WTC11 (cell line): Measurements from ENCODE around the gene GOLGA2. TPM values are rescaled to one million over a fixed set of nuclear protein-coding genes. Genes with fewer than 3 reads are reported as not detected.

Source experiments
- ATAC-seq: fragments of 200-7000 bp; cut with Tn5 transposase; 2 replicates; pipeline ENCODE4 v1.10.0; 2021; ENCODE audit warnings: mild to moderate bottlenecking, moderate library complexity
- CTCF ChIA-PET: fragments of 300-600 bp; sonication (Branson Sonifier 250); formaldehyde crosslinking; loops from one replicate; lab custom pipeline; 2021; ENCODE audit warnings: antibody characterized with exemption; lab: Charles Lee
- POLR2A ChIA-PET: fragments of 350-600 bp; sonication (Branson Sonifier 250); formaldehyde crosslinking; loops from one replicate; lab custom pipeline; 2021; ENCODE audit warnings: antibody characterized with exemption; lab: Charles Lee
- DNase-seq: peaks from one replicate; pipeline ENCODE4 v3.0.0; 2021; ENCODE audit warnings: low spot score
- H3K27ac Mint-ChIP-seq: 2 replicates; pipeline ENCODE4 v1.8.0; 2021; ENCODE audit warnings: mixed read lengths
- H3K27me3 Mint-ChIP-seq: 2 replicates; pipeline ENCODE4 v1.8.0; 2021; ENCODE audit warnings: low read depth, mild to moderate bottlenecking, moderate library complexity, mixed read lengths
- H3K36me3 Mint-ChIP-seq: 2 replicates; pipeline ENCODE4 v1.8.0; 2021; ENCODE audit warnings: mixed read lengths
- H3K4me1 Mint-ChIP-seq: 2 replicates; pipeline ENCODE4 v1.8.0; 2022; ENCODE audit warnings: mixed read lengths
- H3K4me3 Mint-ChIP-seq: 2 replicates; pipeline ENCODE4 v1.8.0; 2021; ENCODE audit warnings: mild to moderate bottlenecking, moderate library complexity, mixed read lengths
- H3K9me3 Mint-ChIP-seq: 2 replicates; pipeline ENCODE4 v1.8.0; 2021; ENCODE audit warnings: mixed read lengths
- E2F1 ChIP-seq: sonication (generic); formaldehyde crosslinking; IDR thresholded peaks from 2 replicates; pipeline ENCODE4 v1.8.0; 2022; ENCODE audit warnings: mild to moderate bottlenecking, missing genetic modification reagents
- EMX1 ChIP-seq: fragments of 250-450 bp; sonication (Bioruptor Pico); IDR thresholded peaks from 2 replicates; pipeline ENCODE4 v1.8.0; 2021; ENCODE audit warnings: mild to moderate bottlenecking
- ERG ChIP-seq: fragments of 250-450 bp; sonication (Bioruptor Pico); IDR thresholded peaks from 2 replicates; pipeline ENCODE4 v1.8.0; 2021; ENCODE audit warnings: mild to moderate bottlenecking
- JAZF1 ChIP-seq: fragments of 250-450 bp; sonication (Bioruptor Pico); IDR thresholded peaks from 2 replicates; pipeline ENCODE4 v1.9.0; 2021; ENCODE audit warnings: moderate library complexity, mild to moderate bottlenecking, inconsistent platforms
- MXD4 ChIP-seq: fragments of 250-450 bp; sonication (Bioruptor Pico); IDR thresholded peaks from 2 replicates; pipeline ENCODE4 v1.8.0; 2021; ENCODE audit warnings: mild to moderate bottlenecking, moderate library complexity, borderline replicate concordance
- NFATC4 ChIP-seq: fragments of 250-450 bp; sonication (Bioruptor Pico); IDR thresholded peaks from 2 replicates; pipeline ENCODE4 v1.9.0; 2021; ENCODE audit warnings: mild to moderate bottlenecking
- NFE2L1 ChIP-seq: sonication (generic); formaldehyde crosslinking; IDR thresholded peaks from 2 replicates; pipeline ENCODE4 v1.8.1; 2023; ENCODE audit warnings: missing genetic modification reagents
- NR3C1 ChIP-seq: sonication (generic); formaldehyde crosslinking; conservative IDR thresholded peaks from 2 replicates; pipeline ENCODE4 v1.8.1; 2023; ENCODE audit warnings: low read depth, mild to moderate bottlenecking, missing genetic modification reagents
- PRRX2 ChIP-seq: fragments of 250-450 bp; sonication (Bioruptor Pico); IDR thresholded peaks from 2 replicates; pipeline ENCODE4 v1.8.0; 2021; ENCODE audit warnings: mild to moderate bottlenecking
- STAT6 ChIP-seq: sonication (generic); formaldehyde crosslinking; conservative IDR thresholded peaks from 2 replicates; pipeline ENCODE4 v1.8.1; 2023; ENCODE audit warnings: mild to moderate bottlenecking, low read depth, missing genetic modification reagents, moderate library complexity
- TEAD4 ChIP-seq: sonication (generic); formaldehyde crosslinking; IDR thresholded peaks from 2 replicates; pipeline ENCODE4 v1.8.0; 2022; ENCODE audit warnings: mild to moderate bottlenecking, missing genetic modification reagents
- ZBTB21 ChIP-seq: sonication (generic); formaldehyde crosslinking; IDR thresholded peaks from 2 replicates; pipeline ENCODE4 v1.8.1; 2023; ENCODE audit warnings: mild to moderate bottlenecking, missing genetic modification reagents, borderline replicate concordance
- ZNF317 ChIP-seq: sonication (generic); formaldehyde crosslinking; IDR thresholded peaks from 2 replicates; pipeline ENCODE4 v1.8.1; 2023; ENCODE audit warnings: low read depth, mild to moderate bottlenecking, moderate library complexity, missing genetic modification reagents, borderline replicate concordance
- ZNF416 ChIP-seq: fragments of 250-450 bp; sonication (Bioruptor Pico); IDR thresholded peaks from 2 replicates; pipeline ENCODE4 v1.9.0; 2021; ENCODE audit warnings: mild to moderate bottlenecking, inconsistent platforms
- total RNA-seq: library from RNA; stranded (reverse); gene quantifications from 3 replicates; pipeline ENCODE4 v1.2.3, GENCODE V29; 2021
- TF ChIP-seq, protein P1 (sequence below): sonication (generic); formaldehyde crosslinking; IDR thresholded peaks from 2 replicates; pipeline ENCODE4 v1.8.0; 2023; ENCODE audit warnings: mild to moderate bottlenecking, missing genetic modification reagents
- TF ChIP-seq, protein P2 (sequence below): sonication (generic); formaldehyde crosslinking; IDR thresholded peaks from 2 replicates; pipeline ENCODE4 v1.8.1; 2022; ENCODE audit warnings: low read depth, missing genetic modification reagents, borderline replicate concordance
- TF ChIP-seq, protein P3 (sequence below): sonication (generic); formaldehyde crosslinking; IDR thresholded peaks from 2 replicates; pipeline ENCODE4 v1.8.1; 2022; ENCODE audit warnings: mild to moderate bottlenecking, moderate library complexity, missing genetic modification reagents
- TF ChIP-seq, protein P4 (sequence below): fragments of 250-450 bp; sonication (Bioruptor Pico); IDR thresholded peaks from 2 replicates; pipeline ENCODE4 v1.9.0; 2021; ENCODE audit warnings: mild to moderate bottlenecking

Gene GOLGA2
- total RNA-seq, 1 experiment from 2014 or later = 66.3 TPM

GRCh38 chr9:128286440-128286839 is 10.6 kb upstream of the GOLGA2 start:
- TF ChIP-seq STAT6 (CRISPR knock-in tag) (no peak), ERG (CRISPR knock-in tag) (no peak), MXD4 (CRISPR knock-in tag) (no peak), ZNF416 (CRISPR knock-in tag) (no peak), PRRX2 (CRISPR knock-in tag) (no peak), EMX1 (no peak), JAZF1 (CRISPR knock-in tag) (no peak), NFE2L1 (CRISPR knock-in tag) (no peak), NFATC4 (CRISPR knock-in tag) (no peak), ZBTB21 (CRISPR knock-in tag) (no peak), ZNF317 (CRISPR knock-in tag) (no peak), TEAD4 (no peak), NR3C1 (CRISPR knock-in tag) (no peak), E2F1 (CRISPR knock-in tag) (no peak)
- TF ChIP-seq, protein P1, sequence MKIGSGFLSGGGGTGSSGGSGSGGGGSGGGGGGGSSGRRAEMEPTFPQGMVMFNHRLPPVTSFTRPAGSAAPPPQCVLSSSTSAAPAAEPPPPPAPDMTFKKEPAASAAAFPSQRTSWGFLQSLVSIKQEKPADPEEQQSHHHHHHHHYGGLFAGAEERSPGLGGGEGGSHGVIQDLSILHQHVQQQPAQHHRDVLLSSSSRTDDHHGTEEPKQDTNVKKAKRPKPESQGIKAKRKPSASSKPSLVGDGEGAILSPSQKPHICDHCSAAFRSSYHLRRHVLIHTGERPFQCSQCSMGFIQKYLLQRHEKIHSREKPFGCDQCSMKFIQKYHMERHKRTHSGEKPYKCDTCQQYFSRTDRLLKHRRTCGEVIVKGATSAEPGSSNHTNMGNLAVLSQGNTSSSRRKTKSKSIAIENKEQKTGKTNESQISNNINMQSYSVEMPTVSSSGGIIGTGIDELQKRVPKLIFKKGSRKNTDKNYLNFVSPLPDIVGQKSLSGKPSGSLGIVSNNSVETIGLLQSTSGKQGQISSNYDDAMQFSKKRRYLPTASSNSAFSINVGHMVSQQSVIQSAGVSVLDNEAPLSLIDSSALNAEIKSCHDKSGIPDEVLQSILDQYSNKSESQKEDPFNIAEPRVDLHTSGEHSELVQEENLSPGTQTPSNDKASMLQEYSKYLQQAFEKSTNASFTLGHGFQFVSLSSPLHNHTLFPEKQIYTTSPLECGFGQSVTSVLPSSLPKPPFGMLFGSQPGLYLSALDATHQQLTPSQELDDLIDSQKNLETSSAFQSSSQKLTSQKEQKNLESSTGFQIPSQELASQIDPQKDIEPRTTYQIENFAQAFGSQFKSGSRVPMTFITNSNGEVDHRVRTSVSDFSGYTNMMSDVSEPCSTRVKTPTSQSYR = no peak
- TF ChIP-seq, protein P2, sequence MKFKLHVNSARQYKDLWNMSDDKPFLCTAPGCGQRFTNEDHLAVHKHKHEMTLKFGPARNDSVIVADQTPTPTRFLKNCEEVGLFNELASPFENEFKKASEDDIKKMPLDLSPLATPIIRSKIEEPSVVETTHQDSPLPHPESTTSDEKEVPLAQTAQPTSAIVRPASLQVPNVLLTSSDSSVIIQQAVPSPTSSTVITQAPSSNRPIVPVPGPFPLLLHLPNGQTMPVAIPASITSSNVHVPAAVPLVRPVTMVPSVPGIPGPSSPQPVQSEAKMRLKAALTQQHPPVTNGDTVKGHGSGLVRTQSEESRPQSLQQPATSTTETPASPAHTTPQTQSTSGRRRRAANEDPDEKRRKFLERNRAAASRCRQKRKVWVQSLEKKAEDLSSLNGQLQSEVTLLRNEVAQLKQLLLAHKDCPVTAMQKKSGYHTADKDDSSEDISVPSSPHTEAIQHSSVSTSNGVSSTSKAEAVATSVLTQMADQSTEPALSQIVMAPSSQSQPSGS (CRISPR knock-in tag) = no peak
- TF ChIP-seq, protein P3, sequence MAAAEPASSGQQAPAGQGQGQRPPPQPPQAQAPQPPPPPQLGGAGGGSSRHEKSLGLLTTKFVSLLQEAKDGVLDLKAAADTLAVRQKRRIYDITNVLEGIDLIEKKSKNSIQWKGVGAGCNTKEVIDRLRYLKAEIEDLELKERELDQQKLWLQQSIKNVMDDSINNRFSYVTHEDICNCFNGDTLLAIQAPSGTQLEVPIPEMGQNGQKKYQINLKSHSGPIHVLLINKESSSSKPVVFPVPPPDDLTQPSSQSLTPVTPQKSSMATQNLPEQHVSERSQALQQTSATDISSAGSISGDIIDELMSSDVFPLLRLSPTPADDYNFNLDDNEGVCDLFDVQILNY (CRISPR knock-in tag) = no peak
- TF ChIP-seq, protein P4, sequence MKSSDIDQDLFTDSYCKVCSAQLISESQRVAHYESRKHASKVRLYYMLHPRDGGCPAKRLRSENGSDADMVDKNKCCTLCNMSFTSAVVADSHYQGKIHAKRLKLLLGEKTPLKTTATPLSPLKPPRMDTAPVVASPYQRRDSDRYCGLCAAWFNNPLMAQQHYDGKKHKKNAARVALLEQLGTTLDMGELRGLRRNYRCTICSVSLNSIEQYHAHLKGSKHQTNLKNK (CRISPR knock-in tag) = no peak
- H3K36me3 Mint-ChIP-seq = peaks cover 11% of the 10 kb centered on the region

More at GRCh38 chr9:128286440-128286839, 10.6 kb upstream of the GOLGA2 start:
- ATAC-seq (no peak), DNase-seq (no peak)
- no peaks in the 10 kb centered on the region for H3K4me1 Mint-ChIP-seq
- H3K27ac Mint-ChIP-seq = no peak overlapping the region
- no peaks in the 10 kb centered on the region for H3K9me3 Mint-ChIP-seq
- no peaks in the 10 kb centered on the region for H3K27me3 Mint-ChIP-seq
- ChIA-PET CTCF (no interaction called here), POLR2A (interaction anchor here (0.6 kb wide), 1 partner anchor 13 kb away, joined by 3 read pairs; no protein-coding TSS in a partner anchor)
- no peak overlapping the region for H3K4me3 Mint-ChIP-seq
